NCI-H2081 treated with DMSO at 0.1 percent for 48 hours (cell line): ENCODE results near the gene AK5.
"Not testable (repeated sequence)": the region's sequence is repeated elsewhere in the genome, so short reads cannot be mapped to it uniquely, and the experiment has no call there.

Experiments used
- DNase-seq: peaks from one replicate; lab custom pipeline; 2025; lab: John Stamatoyannopoulos, UW

AK5 gene

GRCh38 chr1:77399250-77400086 is 117.6 kb downstream of the AK5 start:
- DNase-seq: no peak

GRCh38 chr1:77400781-77401180 is 119.0 kb downstream of the AK5 start:
- DNase-seq: no peak

- DNase-seq: no peak
These were observed 119.6 kb downstream of the AK5 start for GRCh38 chr1:77401384-77401783.

- DNase-seq: no peak
These were observed 123.4 kb downstream of the AK5 start for GRCh38 chr1:77405186-77405585.

GRCh38 chr1:77406661-77407060 is 124.8 kb downstream of the AK5 start:
- no peak for DNase-seq

GRCh38 chr1:77407738-77408375 is 126.0 kb downstream of the AK5 start:
- DNase-seq: no peak

GRCh38 chr1:77408933-77409332 is 127.1 kb downstream of the AK5 start:
- not testable (repeated sequence) for DNase-seq

- no peak for DNase-seq
These were observed 130.4 kb downstream of the AK5 start for GRCh38 chr1:77412069-77412819.

GRCh38 chr1:77412820-77413530 is 131.2 kb downstream of the AK5 start:
- DNase-seq: no peak

GRCh38 chr1:77413541-77414335 is 131.9 kb downstream of the AK5 start:
- DNase-seq: no peak

GRCh38 chr1:77415579-77415978 is 133.8 kb downstream of the AK5 start:
- no peak for DNase-seq

GRCh38 chr1:77416692-77417450 is 135.1 kb downstream of the AK5 start:
- DNase-seq: no peak

GRCh38 chr1:77418055-77418454 is 136.2 kb downstream of the AK5 start:
- not testable (repeated sequence) for DNase-seq

- DNase-seq: no peak
These were observed 139.8 kb downstream of the AK5 start for GRCh38 chr1:77421504-77422233.

GRCh38 chr1:77424236-77424635 is 142.4 kb downstream of the AK5 start:
- no peak for DNase-seq

GRCh38 chr1:77428068-77428467 is 146.2 kb downstream of the AK5 start:
- DNase-seq: no peak

GRCh38 chr1:77430966-77431690 is 149.3 kb downstream of the AK5 start:
- DNase-seq: no peak

- DNase-seq: no peak
These were observed 152.1 kb downstream of the AK5 start for GRCh38 chr1:77433934-77434333.

- DNase-seq: no peak
These were observed 153.1 kb downstream of the AK5 start for GRCh38 chr1:77434967-77435366.
